Islet precursor cell (in vitro differentiated cells): ENCODE results near the gene TMBIM4.

Source experiments
- DNase-seq: peaks from one replicate; pipeline ENCODE4 v3.0.0-alpha.2; 2018

The TMBIM4 gene

DNA sequence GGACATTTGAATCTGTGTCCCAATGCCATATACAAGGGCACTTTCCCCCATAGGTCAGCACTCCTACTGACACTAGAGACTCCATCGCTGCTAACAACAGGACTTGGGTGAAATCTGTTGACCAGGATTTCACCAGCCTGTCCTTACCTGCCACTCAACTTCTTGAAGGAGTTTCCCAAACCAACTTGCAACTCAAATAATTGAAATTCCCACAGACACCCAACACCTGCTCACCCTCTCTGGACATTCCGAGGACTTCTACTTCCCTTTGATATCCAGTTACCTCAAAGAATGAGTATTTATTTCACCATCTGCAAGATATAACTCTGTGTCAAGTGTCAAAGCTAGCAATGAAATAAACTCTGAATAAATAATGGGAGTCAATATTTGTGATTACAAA, 83.8 kb downstream of the TMBIM4 start:
- no peak for DNase-seq
